ENCODE data around the gene DAGLA.

GRCh38 chr11:61773356-61773755 lies 93.2 kb downstream of the DAGLA start:
- no peak for TF ChIP-seq NR1H2 (CRISPR knock-in tag; IDR thresholded peaks at IDR 0.05)
- TF ChIP-seq, protein P1, sequence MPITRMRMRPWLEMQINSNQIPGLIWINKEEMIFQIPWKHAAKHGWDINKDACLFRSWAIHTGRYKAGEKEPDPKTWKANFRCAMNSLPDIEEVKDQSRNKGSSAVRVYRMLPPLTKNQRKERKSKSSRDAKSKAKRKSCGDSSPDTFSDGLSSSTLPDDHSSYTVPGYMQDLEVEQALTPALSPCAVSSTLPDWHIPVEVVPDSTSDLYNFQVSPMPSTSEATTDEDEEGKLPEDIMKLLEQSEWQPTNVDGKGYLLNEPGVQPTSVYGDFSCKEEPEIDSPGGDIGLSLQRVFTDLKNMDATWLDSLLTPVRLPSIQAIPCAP (CRISPR knock-in tag; IDR thresholded peaks at IDR 0.05), result no peak
- TF ChIP-seq, protein P2, sequence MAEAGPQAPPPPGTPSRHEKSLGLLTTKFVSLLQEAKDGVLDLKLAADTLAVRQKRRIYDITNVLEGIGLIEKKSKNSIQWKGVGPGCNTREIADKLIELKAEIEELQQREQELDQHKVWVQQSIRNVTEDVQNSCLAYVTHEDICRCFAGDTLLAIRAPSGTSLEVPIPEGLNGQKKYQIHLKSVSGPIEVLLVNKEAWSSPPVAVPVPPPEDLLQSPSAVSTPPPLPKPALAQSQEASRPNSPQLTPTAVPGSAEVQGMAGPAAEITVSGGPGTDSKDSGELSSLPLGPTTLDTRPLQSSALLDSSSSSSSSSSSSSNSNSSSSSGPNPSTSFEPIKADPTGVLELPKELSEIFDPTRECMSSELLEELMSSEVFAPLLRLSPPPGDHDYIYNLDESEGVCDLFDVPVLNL (CRISPR knock-in tag; IDR thresholded peaks at IDR 0.05; ENCODE audit: borderline replicate concordance, low read depth), result no peak

All from WTC11 (cell line).